Left colon (tissue), 2 donors: Measurements from ENCODE around the gene TRIM2. TPM values are rescaled to one million over a fixed set of nuclear protein-coding genes. Genes with fewer than 3 reads are reported as not detected.
A peak's percentile ranks its signal among the peaks of the same experiment; 100 is the strongest.

Experiments
- ATAC-seq: fragments of 200-7000 bp; cut with Tn5 transposase; one replicate; pipeline ENCODE4 v1.9.1; 2020; ENCODE audit warnings: mild to moderate bottlenecking, moderate library complexity
- DNase-seq, 2 donors: peaks; one replicate each; pipeline ENCODE4 v3.0.0-alpha.2; 2020
- intact Hi-C, 2 donors: fragments of 100-400 bp; cut with DNase I in 1 of 2; cut with micrococcal nuclease in 1 of 2; formaldehyde crosslinking; loops; one replicate each; pipeline versions ENCODE4 v1.11.2 to v1.14.0; 2022; cut with DNase I, micrococcal nuclease
- total RNA-seq, 2 donors: library from RNA; stranded (reverse); fragmentation: NEBNext Ultra II Directional; extraction: Animal tissue kit (Norgen Biotek cat#: 25700); gene quantifications; one replicate each; pipeline ENCODE4 v1.2.1, GENCODE V29; 2021
- donor health status: DM: no; HTN: no; CAD: no.
- donor health status: DM: yes; HTN: yes; CAD: no.

Gene TRIM2
- total RNA-seq, 2 donors from 2014 or later = 123 to 145 TPM

- intact Hi-C loops = loop anchor here (1.0 to 10.0 kb wide), 3 partner anchors 228 to 300 kb away; no protein-coding TSS in a partner anchor
- ATAC-seq = peak; percentile 86
These were observed 140.1 kb downstream of the TRIM2 start, which contains the start of gene MND1 for GRCh38 chr4:153344131-153345011. MND1 (plus strand) TSS chr4:153344688; CDS start chr4:153344738, 50 bp downstream.

GRCh38 chr4:153345012-153345981, 141.1 kb downstream of the TRIM2 start:
- DNase-seq (peak in 1 of 2 donors; percentile 40), ATAC-seq (peak; percentile 53)
- intact Hi-C loops = loop anchor here (10.0 kb wide), 2 partner anchors 230 to 300 kb away; no protein-coding TSS in a partner anchor

More at GRCh38 chr4:153344131-153345011, 140.1 kb downstream of the TRIM2 start, which contains the start of gene MND1:
- DNase-seq = peak; percentile 79 to 87

GRCh38 chr4:153346031-153346430, 141.8 kb downstream of the TRIM2 start:
- ATAC-seq = no peak
- DNase-seq = no peak
- intact Hi-C loops = loop anchor here (10.0 kb wide), 2 partner anchors 229 to 299 kb away; no protein-coding TSS in a partner anchor

- DNase-seq (no peak), ATAC-seq (no peak)
- intact Hi-C loops = loop anchor here (10.0 kb wide), 2 partner anchors 228 to 298 kb away; no protein-coding TSS in a partner anchor
These were observed 142.3 kb downstream of the TRIM2 start for GRCh38 chr4:153346563-153346962.

GRCh38 chr4:153347117-153347516, 142.9 kb downstream of the TRIM2 start:
- intact Hi-C loops = loop anchor here (10.0 kb wide), 2 partner anchors 228 to 298 kb away; no protein-coding TSS in a partner anchor
- no peak for ATAC-seq

GRCh38 chr4:153348006-153348405, 143.8 kb downstream of the TRIM2 start:
- intact Hi-C loops = loop anchor here (10.0 kb wide), 2 partner anchors 227 to 297 kb away; no protein-coding TSS in a partner anchor
- ATAC-seq = no peak
- no peak for DNase-seq

More at GRCh38 chr4:153347117-153347516, 142.9 kb downstream of the TRIM2 start:
- no peak for DNase-seq

GRCh38 chr4:153349206-153349805, 145.1 kb downstream of the TRIM2 start:
- ATAC-seq = no peak
- intact Hi-C loops = loop anchor here (10.0 kb wide), 2 partner anchors 225 to 295 kb away; no protein-coding TSS in a partner anchor
- no peak for DNase-seq

- intact Hi-C loops = no loop called here
- DNase-seq = no peak
These were observed 157.9 kb downstream of the TRIM2 start for GRCh38 chr4:153362184-153362583.

GRCh38 chr4:153364061-153364460, 159.8 kb downstream of the TRIM2 start:
- intact Hi-C loops = no loop called here
- DNase-seq (no peak), ATAC-seq (no peak)

More at GRCh38 chr4:153362184-153362583, 157.9 kb downstream of the TRIM2 start:
- no peak for ATAC-seq

- ATAC-seq = no peak
- DNase-seq = no peak
- intact Hi-C loops = no loop called here
These were observed 160.8 kb downstream of the TRIM2 start for GRCh38 chr4:153365003-153365402.

GRCh38 chr4:153366486-153366885, 162.2 kb downstream of the TRIM2 start:
- DNase-seq (no peak), ATAC-seq (no peak)
- intact Hi-C loops = no loop called here

- ATAC-seq (no peak), DNase-seq (no peak)
- intact Hi-C loops = no loop called here
These were observed 162.8 kb downstream of the TRIM2 start for GRCh38 chr4:153367092-153367491.

- DNase-seq (no peak), ATAC-seq (no peak)
- intact Hi-C loops = no loop called here
These were observed 164.8 kb downstream of the TRIM2 start for GRCh38 chr4:153369021-153369420.

- DNase-seq (no peak), ATAC-seq (no peak)
- intact Hi-C loops = no loop called here
These were observed 167.5 kb downstream of the TRIM2 start for GRCh38 chr4:153371701-153372234.

GRCh38 chr4:153372967-153373562, 168.8 kb downstream of the TRIM2 start:
- DNase-seq (no peak), ATAC-seq (no peak)
- intact Hi-C loops = no loop called here

- no peak for ATAC-seq
- DNase-seq = no peak
- intact Hi-C loops = no loop called here
These were observed 170.2 kb downstream of the TRIM2 start for GRCh38 chr4:153374442-153374841.

GRCh38 chr4:153375303-153375702, 171.1 kb downstream of the TRIM2 start:
- ATAC-seq (no peak), DNase-seq (no peak)
- intact Hi-C loops = no loop called here

- ATAC-seq (no peak), DNase-seq (no peak)
- intact Hi-C loops = no loop called here
These were observed 178.9 kb downstream of the TRIM2 start for GRCh38 chr4:153383131-153383530.
